ENCODE results near the gene LMTK3. TPM values are rescaled to one million over a fixed set of nuclear protein-coding genes. Genes with fewer than 3 reads are reported as not detected.

The LMTK3 gene
- total and polyA plus RNA-seq, 2 donors (not counting 1 experiment from before 2014, with no cell fraction given), result 0.17 TPM; not detected in 1

GRCh38 chr19:48443256-48443655, 68.4 kb downstream of the LMTK3 start:
- Histone ChIP-seq H3K36me3 (ENCODE audit: control insufficient read depth, insufficient read depth, low read length) (peaks cover 5% of the 10 kb centered on the region), H3K27ac (ENCODE audit: insufficient read depth, low read length) (no peak overlapping the region), H3K4me1 (ENCODE audit: control insufficient read depth, extremely low read depth, insufficient read depth, low read length) (peaks cover 7% of the 10 kb centered on the region), H4K20me1 (ENCODE audit: control insufficient read depth, extremely low read depth, insufficient read depth, low read length) (no peaks in the 10 kb centered on the region), H3K9me3 (ENCODE audit: control insufficient read depth, insufficient read depth, low read depth, low read length) (no peaks in the 10 kb centered on the region), H3K4me3 (replicated peaks in 1 of 4; ENCODE audit: control extremely low read depth in 1 of 4, insufficient read depth in 1 of 4, low read depth in 3 of 4, low read length in 4 of 4) (no peak overlapping the region), H2AFZ (ENCODE audit: low read length) (no peak overlapping the region), H3K79me2 (ENCODE audit: control insufficient read depth, insufficient read depth, low read length) (peaks cover 8% of the 10 kb centered on the region), H3K27me3 (ENCODE audit: control insufficient read depth, insufficient read depth, low read length) (peaks cover 11% of the 10 kb centered on the region), H3K9ac (ENCODE audit: insufficient read depth, low read length) (no peak overlapping the region), H3K4me2 (ENCODE audit: extremely low read depth, insufficient read depth, low read length) (no peak overlapping the region)
- DNase-seq (ENCODE audit: low read depth in 2 of 2), result no peak
- TF ChIP-seq CTCF (conservative IDR thresholded peaks at IDR 0.05 in 1 of 2, IDR thresholded peaks at IDR 0.05 in 1 of 2; ENCODE audit: low read depth in 1 of 2, low read length in 2 of 2), result no peak
- peak; percentile 72 for TF ChIP-seq EZH2 (IDR thresholded peaks at IDR 0.05; ENCODE audit: low read length, missing control alignments)

- H3K4me1 ChIP-seq (ENCODE audit: control insufficient read depth, extremely low read depth, insufficient read depth, low read length), result peaks cover 7% of the 10 kb centered on the region
- H4K20me1 ChIP-seq (ENCODE audit: control insufficient read depth, extremely low read depth, insufficient read depth, low read length), result no peaks in the 10 kb centered on the region
- H3K79me2 ChIP-seq (ENCODE audit: control insufficient read depth, insufficient read depth, low read length), result peaks cover 8% of the 10 kb centered on the region
- TF ChIP-seq EZH2 (IDR thresholded peaks at IDR 0.05; ENCODE audit: low read length, missing control alignments) (peak; percentile 66), CTCF (conservative IDR thresholded peaks at IDR 0.05 in 1 of 2, IDR thresholded peaks at IDR 0.05 in 1 of 2; ENCODE audit: low read depth in 1 of 2, low read length in 2 of 2) (no peak)
- peaks cover 11% of the 10 kb centered on the region for H3K27me3 ChIP-seq (ENCODE audit: control insufficient read depth, insufficient read depth, low read length)
- no peak overlapping the region for H2AFZ ChIP-seq (ENCODE audit: low read length)
- no peak overlapping the region for H3K27ac ChIP-seq (ENCODE audit: insufficient read depth, low read length)
- no peaks in the 10 kb centered on the region for H3K9me3 ChIP-seq (ENCODE audit: control insufficient read depth, insufficient read depth, low read depth, low read length)
- H3K4me3 ChIP-seq (replicated peaks in 1 of 4; ENCODE audit: control extremely low read depth in 1 of 4, insufficient read depth in 1 of 4, low read depth in 3 of 4, low read length in 4 of 4), result no peak overlapping the region
- H3K4me2 ChIP-seq (ENCODE audit: extremely low read depth, insufficient read depth, low read length), result no peak overlapping the region
- no peaks in the 10 kb centered on the region for H3K36me3 ChIP-seq (ENCODE audit: control insufficient read depth, insufficient read depth, low read length)
- H3K9ac ChIP-seq (ENCODE audit: insufficient read depth, low read length), result no peak overlapping the region
- DNase-seq (ENCODE audit: low read depth in 2 of 2), result no peak
Observed at GRCh38 chr19:48442116-48443035, 69.3 kb downstream of the LMTK3 start.

GRCh38 chr19:48441360-48442050, 70.1 kb downstream of the LMTK3 start:
- no peak for TF ChIP-seq EZH2 (IDR thresholded peaks at IDR 0.05; ENCODE audit: low read length, missing control alignments)
- no peak for TF ChIP-seq CTCF (conservative IDR thresholded peaks at IDR 0.05 in 1 of 2, IDR thresholded peaks at IDR 0.05 in 1 of 2; ENCODE audit: low read depth in 1 of 2, low read length in 2 of 2)
- no peaks in the 10 kb centered on the region for H4K20me1 ChIP-seq (ENCODE audit: control insufficient read depth, extremely low read depth, insufficient read depth, low read length)
- H3K36me3 ChIP-seq (ENCODE audit: control insufficient read depth, insufficient read depth, low read length), result no peaks in the 10 kb centered on the region
- H3K4me1 ChIP-seq (ENCODE audit: control insufficient read depth, extremely low read depth, insufficient read depth, low read length), result peaks cover 5% of the 10 kb centered on the region
- no peaks in the 10 kb centered on the region for H3K9me3 ChIP-seq (ENCODE audit: control insufficient read depth, insufficient read depth, low read depth, low read length)
- peaks cover 11% of the 10 kb centered on the region for H3K27me3 ChIP-seq (ENCODE audit: control insufficient read depth, insufficient read depth, low read length)
- peaks cover 6% of the 10 kb centered on the region for H3K79me2 ChIP-seq (ENCODE audit: control insufficient read depth, insufficient read depth, low read length)
- H3K4me2 ChIP-seq (ENCODE audit: extremely low read depth, insufficient read depth, low read length), result no peak overlapping the region
- no peak for DNase-seq (ENCODE audit: low read depth in 2 of 2)
- H3K4me3 ChIP-seq (replicated peaks in 1 of 4; ENCODE audit: control extremely low read depth in 1 of 4, insufficient read depth in 1 of 4, low read depth in 3 of 4, low read length in 4 of 4), result no peak overlapping the region
- H3K9ac ChIP-seq (ENCODE audit: insufficient read depth, low read length), result no peak overlapping the region
- no peak overlapping the region for H3K27ac ChIP-seq (ENCODE audit: insufficient read depth, low read length)
- no peak overlapping the region for H2AFZ ChIP-seq (ENCODE audit: low read length)
